Endothelial cell of umbilical vein (primary cell): ENCODE measurements around the gene ADIPOR2. TPM values are rescaled to one million over a fixed set of nuclear protein-coding genes. Genes with fewer than 3 reads are reported as not detected.

ENCODE experiments used
- BruUV-seq: library from RNA; stranded (reverse); fragments of 400-500 nt; replicated peaks from 2 replicates; lab custom pipeline; 2021; lab: Mats Ljungman, UMichigan
- CTCF ChIA-PET: fragments of 300-600, 350-600 bp; sonication (Branson Sonifier 250); formaldehyde crosslinking; loops from one replicate; lab custom pipeline; 2021; ENCODE audit warnings: antibody characterized with exemption, inconsistent platforms; lab: Charles Lee
- POLR2A ChIA-PET: fragments of 300-600, 350-600 bp; sonication (Branson Sonifier 250); formaldehyde crosslinking; loops from one replicate; lab custom pipeline; 2021; ENCODE audit warnings: antibody characterized with exemption, inconsistent platforms; lab: Charles Lee
- DNase-seq: peaks from one replicate; pipeline ENCODE4 v3.0.0-alpha.2; 2011; ENCODE audit warnings: low read depth, low spot score
- FAIRE-seq: peaks from 2 replicates; lab custom pipeline; 2011; peaks lifted over from hg19 to GRCh38; lab: Jason Lieb, UNC
- H2AFZ ChIP-seq: 2 replicates; pipeline ENCODE4 v1.6.0; 2012; ENCODE audit warnings: low read depth, low read length, control low read depth, inconsistent platforms
- H3K27ac ChIP-seq: 2 replicates; pipeline ENCODE4 v1.5.1; 2011; ENCODE audit warnings: low read depth, mild to moderate bottlenecking, control low read depth, low read length, moderate library complexity; ENCODE audit not compliant: insufficient read depth
- H3K27me3 ChIP-seq, 2 experiments: 2 replicates each; pipeline versions ENCODE4 v1.6.0 to v1.6.1; 2011; ENCODE audit warnings: low read length in 2 of 2, mixed read lengths in 1 of 2; ENCODE audit not compliant: control insufficient read depth in 2 of 2, insufficient read depth in 2 of 2
- H3K36me3 ChIP-seq, 2 experiments: 2 replicates in 1 of 2; 3 replicates in 1 of 2; pipeline ENCODE4 v1.5.1; 2011; ENCODE audit warnings: low read length in 2 of 2, mild to moderate bottlenecking in 1 of 2, moderate library complexity in 1 of 2; ENCODE audit not compliant: control insufficient read depth in 2 of 2, insufficient read depth in 2 of 2; ENCODE audit errors: extremely low read depth in 1 of 2
- H3K4me1 ChIP-seq: 3 replicates; pipeline ENCODE4 v1.5.1; 2011; ENCODE audit warnings: mild to moderate bottlenecking, low read length; ENCODE audit not compliant: control insufficient read depth, insufficient read depth; ENCODE audit errors: extremely low read depth
- H3K4me2 ChIP-seq: 2 replicates; pipeline ENCODE4 v1.6.1; 2011; ENCODE audit warnings: low read length, control low read depth, mixed read lengths; ENCODE audit not compliant: insufficient read depth
- H3K4me3 ChIP-seq, 3 experiments: fragments of 200-600 bp in 1 of 3; sonication (generic), shearing (Covaris generic) in 1 of 3; replicated peaks in 1 of 3; 2 replicates each; pipeline ENCODE4 v1.5.1; 2011 to 2016; ENCODE audit warnings: control low read depth in 3 of 3, low read length in 3 of 3, mild to moderate bottlenecking in 2 of 3, inconsistent platforms in 1 of 3, low read depth in 1 of 3, moderate library complexity in 1 of 3; ENCODE audit not compliant: insufficient read depth in 1 of 3
- H3K79me2 ChIP-seq: 2 replicates; pipeline ENCODE4 v1.6.0; 2012; ENCODE audit warnings: low read length, inconsistent platforms; ENCODE audit not compliant: control insufficient read depth, insufficient read depth
- H3K9ac ChIP-seq: replicated peaks from 2 replicates; pipeline ENCODE3; 2011; ENCODE audit warnings: low read length, control low read depth; ENCODE audit not compliant: insufficient read depth; ENCODE audit errors: extremely low read depth
- H3K9me1 ChIP-seq: replicated peaks from 3 replicates; pipeline ENCODE4 v1.6.0; 2011; ENCODE audit warnings: mild to moderate bottlenecking, low read length; ENCODE audit not compliant: control insufficient read depth, insufficient read depth; ENCODE audit errors: extremely low read depth
- H3K9me3 ChIP-seq: replicated peaks from 2 replicates; pipeline ENCODE4 v1.5.1; 2012; ENCODE audit warnings: low read length, inconsistent platforms; ENCODE audit not compliant: control insufficient read depth, insufficient read depth
- H4K20me1 ChIP-seq: replicated peaks from 2 replicates; pipeline ENCODE3; 2011; ENCODE audit warnings: mild to moderate bottlenecking, low read length; ENCODE audit not compliant: control insufficient read depth, insufficient read depth; ENCODE audit errors: extremely low read depth
- FOS ChIP-seq: IDR thresholded peaks from 2 replicates; pipeline ENCODE4 v1.6.1; 2011; ENCODE audit warnings: mild to moderate bottlenecking, low read length, moderate library complexity, borderline replicate concordance; ENCODE audit not compliant: insufficient read depth
- GATA2 ChIP-seq: IDR thresholded peaks from 2 replicates; pipeline ENCODE4 v1.7.0; 2011; ENCODE audit warnings: low read depth, mild to moderate bottlenecking, moderate library complexity, mixed read lengths, low read length; ENCODE audit not compliant: insufficient read length, insufficient read depth
- POLR2A ChIP-seq: IDR thresholded peaks from 2 replicates; pipeline ENCODE4 v1.6.1; 2012; ENCODE audit warnings: low read depth, mild to moderate bottlenecking, control low read depth, low read length
- dilution Hi-C: fragments of 300-500 bp; cut with MboI; formaldehyde crosslinking; loops from one replicate; pipeline ENCODE4 v1.15.0; 2019; ENCODE audit warnings: low sequenced_read_pairs; ENCODE audit not compliant: extremely low pct_ligation_motif_present
- intact Hi-C: fragments of 100-400 bp; cut with micrococcal nuclease; formaldehyde crosslinking; loops from one replicate; pipeline ENCODE4 v1.10.0; 2022
- polyA plus RNA-seq, 4 experiments: library from polyadenylated mRNA; depleted of rRNA in 3 of 4; stranded (reverse) in 3 of 4; unstranded in 1 of 4; fragments of >200 nt; gene quantifications; 2 replicates each; pipeline versions ENCODE4 v1.2.1 to v1.2.3, GENCODE V29; 2011 to 2012; ENCODE audit warnings: missing spikeins in 1 of 4
- total RNA-seq: library from RNA; stranded (reverse); gene quantifications from 2 replicates; pipeline ENCODE4 v1.2.3, GENCODE V29; 2021
- TF ChIP-seq, protein P1 (sequence below), 2 donors: IDR thresholded peaks; 1 replicate in 1 of 2; 2 replicates in 1 of 2; pipeline ENCODE4 v1.5.1; 2011; ENCODE audit warnings: low read length in 2 of 2, mild to moderate bottlenecking in 2 of 2, moderate library complexity in 2 of 2, control low read depth in 1 of 2, inconsistent platforms in 1 of 2, low read depth in 1 of 2; ENCODE audit not compliant: insufficient read depth in 1 of 2; ENCODE audit errors: extremely low read depth in 1 of 2

ADIPOR2 gene
- total and polyA plus RNA-seq, 2 donors (not counting 3 experiments of a cell fraction or from before 2014, with no cell fraction given) = 22.5 to 57.3 TPM

DNA sequence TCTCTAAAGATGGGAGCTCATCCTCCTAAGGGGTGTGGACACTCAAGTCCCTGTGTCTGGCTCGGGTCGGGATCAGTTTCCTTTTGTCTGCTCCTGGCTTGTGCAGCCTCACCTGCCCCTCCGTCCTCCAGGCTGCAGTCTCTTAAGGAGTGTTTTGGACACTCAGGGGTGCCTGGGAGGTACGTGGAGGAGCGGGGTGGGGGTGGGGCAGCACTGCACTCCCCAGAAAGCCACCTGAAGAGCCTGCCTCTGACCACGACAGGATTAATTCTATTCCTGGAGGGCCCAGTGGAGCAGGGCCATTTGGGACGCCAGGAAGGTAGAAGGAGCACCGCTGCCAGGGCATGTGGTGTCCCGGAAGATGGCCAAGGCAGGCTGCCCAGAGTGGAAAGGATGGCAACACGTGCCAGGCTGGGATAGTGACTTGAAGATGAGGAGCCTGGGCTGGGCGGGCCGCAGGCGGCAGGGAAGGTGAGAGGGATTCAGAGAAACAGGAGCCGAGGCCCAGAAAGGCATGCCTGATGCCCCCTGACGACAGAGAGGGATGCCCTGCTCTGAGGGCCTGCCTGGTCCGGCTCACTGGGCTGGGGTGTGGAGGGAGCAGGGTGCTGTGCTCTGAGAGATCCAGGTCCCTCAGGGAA, 114.7 kb downstream of the ADIPOR2 start:
- BruUV-seq = no TSS peak
- no peaks in the 10 kb centered on the region for H4K20me1 ChIP-seq
- no peaks in the 10 kb centered on the region for H3K9me3 ChIP-seq
- H3K79me2 ChIP-seq = no peaks in the 10 kb centered on the region
- DNase-seq = no peak
- no peaks in the 10 kb centered on the region for H3K36me3 ChIP-seq
- H3K27me3 ChIP-seq = no peaks in the 10 kb centered on the region
- intact Hi-C loops (loop anchor here (2.0 kb wide), 1 partner anchor 229 kb away; no protein-coding TSS in a partner anchor), dilution Hi-C loops (no loop called here)
- no peak for FAIRE-seq
- no peak overlapping the region for H3K9ac ChIP-seq
- ChIA-PET CTCF (interaction anchor here (1.7 kb wide), 1 partner anchor 134 kb away, joined by 6 read pairs; no protein-coding TSS in a partner anchor), POLR2A (no interaction called here)
- H3K27ac ChIP-seq = no peak overlapping the region
- H2AFZ ChIP-seq = no peak overlapping the region
- H3K9me1 ChIP-seq = no peaks in the 10 kb centered on the region
- H3K4me1 ChIP-seq = peaks cover 7% of the 10 kb centered on the region
- H3K4me3 ChIP-seq = no peak overlapping the region
- H3K4me2 ChIP-seq = no peak overlapping the region
- no peak for TF ChIP-seq GATA2
- no peak for TF ChIP-seq FOS
- TF ChIP-seq POLR2A = no peak
- TF ChIP-seq, protein P1, sequence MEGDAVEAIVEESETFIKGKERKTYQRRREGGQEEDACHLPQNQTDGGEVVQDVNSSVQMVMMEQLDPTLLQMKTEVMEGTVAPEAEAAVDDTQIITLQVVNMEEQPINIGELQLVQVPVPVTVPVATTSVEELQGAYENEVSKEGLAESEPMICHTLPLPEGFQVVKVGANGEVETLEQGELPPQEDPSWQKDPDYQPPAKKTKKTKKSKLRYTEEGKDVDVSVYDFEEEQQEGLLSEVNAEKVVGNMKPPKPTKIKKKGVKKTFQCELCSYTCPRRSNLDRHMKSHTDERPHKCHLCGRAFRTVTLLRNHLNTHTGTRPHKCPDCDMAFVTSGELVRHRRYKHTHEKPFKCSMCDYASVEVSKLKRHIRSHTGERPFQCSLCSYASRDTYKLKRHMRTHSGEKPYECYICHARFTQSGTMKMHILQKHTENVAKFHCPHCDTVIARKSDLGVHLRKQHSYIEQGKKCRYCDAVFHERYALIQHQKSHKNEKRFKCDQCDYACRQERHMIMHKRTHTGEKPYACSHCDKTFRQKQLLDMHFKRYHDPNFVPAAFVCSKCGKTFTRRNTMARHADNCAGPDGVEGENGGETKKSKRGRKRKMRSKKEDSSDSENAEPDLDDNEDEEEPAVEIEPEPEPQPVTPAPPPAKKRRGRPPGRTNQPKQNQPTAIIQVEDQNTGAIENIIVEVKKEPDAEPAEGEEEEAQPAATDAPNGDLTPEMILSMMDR (IDR thresholded peaks at IDR 0.05; ENCODE audit: extremely low read depth in 1 of 2, insufficient read depth in 1 of 2, low read depth in 1 of 2, low read length in 2 of 2) = no peak
